ENCODE measurements around the gene ATP6V0D1. TPM values are rescaled to one million over a fixed set of nuclear protein-coding genes. Genes with fewer than 3 reads are reported as not detected.

Gene ATP6V0D1
- polyA plus RNA-seq, 1 of the 3 experiments (the other 2 are of a cell fraction), result 135 TPM

- POLR2A ChIA-PET, result no interaction called here
- H3K27me3 ChIP-seq (ENCODE audit: insufficient read depth), result no peaks in the 10 kb centered on the region
- peaks cover 73% of the 10 kb centered on the region for H3K79me2 ChIP-seq (ENCODE audit: insufficient read depth)
- TF ChIP-seq FOXM1 (IDR thresholded peaks at IDR 0.05; ENCODE audit: low read depth) (no peak), RFX5 (IDR thresholded peaks at IDR 0.05; ENCODE audit: low read length) (no peak), GABPA (IDR thresholded peaks at IDR 0.05; ENCODE audit: low read depth) (no peak), FOXJ3 (CRISPR knock-in tag; IDR thresholded peaks at IDR 0.05) (no peak), ELF1 (IDR thresholded peaks at IDR 0.05) (no peak), JUND (IDR thresholded peaks at IDR 0.05) (no peak), ZBTB33 (IDR thresholded peaks at IDR 0.05; ENCODE audit: borderline replicate concordance, low read depth) (no peak), GATA2 (CRISPR knock-in tag; IDR thresholded peaks at IDR 0.05) (no peak), RXRA (IDR thresholded peaks at IDR 0.05; ENCODE audit: borderline replicate concordance, low read depth) (no peak)
- TF ChIP-seq, protein P1, sequence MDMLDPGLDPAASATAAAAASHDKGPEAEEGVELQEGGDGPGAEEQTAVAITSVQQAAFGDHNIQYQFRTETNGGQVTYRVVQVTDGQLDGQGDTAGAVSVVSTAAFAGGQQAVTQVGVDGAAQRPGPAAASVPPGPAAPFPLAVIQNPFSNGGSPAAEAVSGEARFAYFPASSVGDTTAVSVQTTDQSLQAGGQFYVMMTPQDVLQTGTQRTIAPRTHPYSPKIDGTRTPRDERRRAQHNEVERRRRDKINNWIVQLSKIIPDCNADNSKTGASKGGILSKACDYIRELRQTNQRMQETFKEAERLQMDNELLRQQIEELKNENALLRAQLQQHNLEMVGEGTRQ (IDR thresholded peaks at IDR 0.05; ENCODE audit: borderline replicate concordance, low read depth, low read length), result no peak
- TF ChIP-seq, protein P2, sequence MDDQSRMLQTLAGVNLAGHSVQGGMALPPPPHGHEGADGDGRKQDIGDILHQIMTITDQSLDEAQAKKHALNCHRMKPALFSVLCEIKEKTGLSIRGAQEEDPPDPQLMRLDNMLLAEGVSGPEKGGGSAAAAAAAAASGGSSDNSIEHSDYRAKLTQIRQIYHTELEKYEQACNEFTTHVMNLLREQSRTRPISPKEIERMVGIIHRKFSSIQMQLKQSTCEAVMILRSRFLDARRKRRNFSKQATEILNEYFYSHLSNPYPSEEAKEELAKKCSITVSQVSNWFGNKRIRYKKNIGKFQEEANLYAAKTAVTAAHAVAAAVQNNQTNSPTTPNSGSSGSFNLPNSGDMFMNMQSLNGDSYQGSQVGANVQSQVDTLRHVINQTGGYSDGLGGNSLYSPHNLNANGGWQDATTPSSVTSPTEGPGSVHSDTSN (IDR thresholded peaks at IDR 0.05), result no peak
- TF ChIP-seq, protein P3, sequence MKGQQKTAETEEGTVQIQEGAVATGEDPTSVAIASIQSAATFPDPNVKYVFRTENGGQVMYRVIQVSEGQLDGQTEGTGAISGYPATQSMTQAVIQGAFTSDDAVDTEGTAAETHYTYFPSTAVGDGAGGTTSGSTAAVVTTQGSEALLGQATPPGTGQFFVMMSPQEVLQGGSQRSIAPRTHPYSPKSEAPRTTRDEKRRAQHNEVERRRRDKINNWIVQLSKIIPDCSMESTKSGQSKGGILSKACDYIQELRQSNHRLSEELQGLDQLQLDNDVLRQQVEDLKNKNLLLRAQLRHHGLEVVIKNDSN (IDR thresholded peaks at IDR 0.05; ENCODE audit: borderline replicate concordance, low read depth), result no peak
- H3K4me3 ChIP-seq (ENCODE audit: low read depth in 2 of 2, low read length in 1 of 2), result no peak overlapping the region
- no peak overlapping the region for H3K9ac ChIP-seq
- no peak overlapping the region for H2AFZ ChIP-seq (ENCODE audit: low read depth)
- H3K4me2 ChIP-seq, result no peak overlapping the region
- H3K9me3 ChIP-seq, result no peaks in the 10 kb centered on the region
- peaks cover 88% of the 10 kb centered on the region for H4K20me1 ChIP-seq (ENCODE audit: insufficient read depth)
- H3K4me1 ChIP-seq (ENCODE audit: control insufficient read depth in 1 of 2, insufficient read depth in 2 of 2, low read depth in 1 of 2, low read length in 1 of 2), result peaks cover 18 to 38% of the 10 kb centered on the region in 2 experiments; a peak in 3 of 4 replicates
- DNase-seq, result no peak
- H3K27ac ChIP-seq (ENCODE audit: low read depth in 2 of 2, low read length in 1 of 2), result no peak overlapping the region
- CTCF ChIA-PET, result interaction anchor here (0.6 to 8.2 kb wide), 8 partner anchors 12 to 209 kb away, joined by 3 to 76 read pairs (median 10); partner anchors contain the start of gene CARMIL2
- peaks cover 7% of the 10 kb centered on the region for H3F3A ChIP-seq (replicated peaks; ENCODE audit: insufficient read depth)
- H3K9me2 ChIP-seq, result no peaks in the 10 kb centered on the region
- peaks cover 0 to 4% of the 10 kb centered on the region in 2 experiments for H3K36me3 ChIP-seq (replicated peaks in 1 of 2; ENCODE audit: control insufficient read depth in 1 of 2, insufficient read depth in 2 of 2, low read length in 1 of 2)
- WGBS (ENCODE audit: low lambda C conversion rate), result 96% methylated on average over 3 of the region's 4 CpGs
Observed at GRCh38 chr16:67463691-67464090, 17.3 kb downstream of the ATP6V0D1 start.

- no peak overlapping the region for H3K4me2 ChIP-seq
- H3K4me1 ChIP-seq (ENCODE audit: control insufficient read depth in 1 of 2, insufficient read depth in 2 of 2, low read depth in 1 of 2, low read length in 1 of 2), result peaks cover 18 to 44% of the 10 kb centered on the region in 2 experiments; a peak in 3 of 4 replicates
- peaks cover 0 to 4% of the 10 kb centered on the region in 2 experiments for H3K36me3 ChIP-seq (replicated peaks in 1 of 2; ENCODE audit: control insufficient read depth in 1 of 2, insufficient read depth in 2 of 2, low read length in 1 of 2)
- no peaks in the 10 kb centered on the region for H3K27me3 ChIP-seq (ENCODE audit: insufficient read depth)
- H3K79me2 ChIP-seq (ENCODE audit: insufficient read depth), result peaks cover 74% of the 10 kb centered on the region
- H4K20me1 ChIP-seq (ENCODE audit: insufficient read depth), result peaks cover 88% of the 10 kb centered on the region
- H3K9ac ChIP-seq, result no peak overlapping the region
- peaks cover 7% of the 10 kb centered on the region for H3F3A ChIP-seq (replicated peaks; ENCODE audit: insufficient read depth)
- no peaks in the 10 kb centered on the region for H3K9me2 ChIP-seq
- CTCF ChIA-PET, result interaction anchor here (0.6 to 8.2 kb wide), 9 partner anchors 12 to 209 kb away, joined by 3 to 76 read pairs (median 7); no protein-coding TSS in a partner anchor
- TF ChIP-seq POLR2AphosphoS5 (IDR thresholded peaks at IDR 0.05; ENCODE audit: low read depth, low read length), result no peak
- no peak for TF ChIP-seq ZBTB33 (IDR thresholded peaks at IDR 0.05; ENCODE audit: borderline replicate concordance, low read depth)
- no peak for TF ChIP-seq RAD21 (IDR thresholded peaks at IDR 0.05; ENCODE audit: low read length)
- no peaks in the 10 kb centered on the region for H3K9me3 ChIP-seq
- POLR2A ChIA-PET, result no interaction called here
- H3K27ac ChIP-seq (ENCODE audit: low read depth in 2 of 2, low read length in 1 of 2), result no peak overlapping the region
- H3K4me3 ChIP-seq (ENCODE audit: low read depth in 2 of 2, low read length in 1 of 2), result no peak overlapping the region
- WGBS (ENCODE audit: low lambda C conversion rate), result 100% methylated on average over 2 of the region's 5 CpGs
- no peak overlapping the region for H2AFZ ChIP-seq (ENCODE audit: low read depth)
- no peak for DNase-seq
Observed at GRCh38 chr16:67463059-67463458, 17.9 kb downstream of the ATP6V0D1 start.

Measured in SK-N-SH (cell line).